ENCODE measurements around the gene SPINK6.

Gene SPINK6

GRCh38 chr5:148224117-148224742 is 21.4 kb downstream of the SPINK6 start:
- DNase-seq (ENCODE audit: low spot score), result no peak

DNA sequence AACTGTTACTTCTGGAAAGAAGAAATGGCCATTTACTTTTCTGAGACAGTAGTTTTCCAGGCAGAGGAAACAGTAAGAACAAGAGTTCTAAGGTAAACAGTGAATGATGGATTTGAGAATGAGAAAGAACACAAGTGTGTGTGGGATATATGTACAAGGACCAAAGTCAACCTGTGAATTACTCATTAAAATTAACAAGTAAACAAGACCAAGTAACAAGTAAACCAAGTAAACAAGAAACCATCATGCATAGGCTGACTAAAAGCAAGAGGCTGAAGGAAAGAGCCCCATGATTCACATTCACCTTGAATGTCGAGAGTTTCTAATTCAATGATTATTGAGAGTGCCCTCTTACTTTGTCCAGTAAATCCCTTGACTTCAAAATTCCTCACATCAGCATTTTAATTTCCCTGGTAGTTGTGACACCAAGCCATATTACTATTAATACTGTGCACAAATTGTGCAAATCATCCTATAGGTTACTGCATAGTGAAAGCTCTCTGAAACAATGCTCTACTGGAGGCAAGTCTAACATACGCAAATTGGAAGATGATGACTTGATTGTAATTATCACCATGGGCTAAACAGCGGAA is 25.6 kb downstream of the SPINK6 start:
- no peak for DNase-seq (ENCODE audit: low spot score)

- DNase-seq (ENCODE audit: low spot score), result no peak
Observed at GRCh38 chr5:148229840-148230239, 27.0 kb downstream of the SPINK6 start.

DNA sequence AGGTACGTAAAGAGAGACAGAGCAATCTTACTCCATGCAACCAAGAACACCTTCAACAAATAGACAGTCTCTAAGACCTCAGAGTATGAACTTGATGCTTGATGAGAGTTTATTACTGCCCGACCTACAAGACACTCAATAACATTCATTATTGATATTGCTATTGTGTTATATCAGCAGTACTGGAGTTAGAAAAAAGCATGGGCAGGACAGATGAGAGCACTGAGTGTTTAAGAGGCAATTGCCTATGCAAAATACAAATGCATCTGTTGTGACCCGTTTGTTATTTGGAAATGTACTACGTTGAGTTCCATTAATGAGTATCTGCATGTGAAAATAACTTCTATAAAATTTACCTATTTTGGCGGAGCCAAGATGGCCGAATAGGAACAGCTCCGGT is 27.4 kb downstream of the SPINK6 start:
- no peak for DNase-seq (ENCODE audit: low spot score)

DNA sequence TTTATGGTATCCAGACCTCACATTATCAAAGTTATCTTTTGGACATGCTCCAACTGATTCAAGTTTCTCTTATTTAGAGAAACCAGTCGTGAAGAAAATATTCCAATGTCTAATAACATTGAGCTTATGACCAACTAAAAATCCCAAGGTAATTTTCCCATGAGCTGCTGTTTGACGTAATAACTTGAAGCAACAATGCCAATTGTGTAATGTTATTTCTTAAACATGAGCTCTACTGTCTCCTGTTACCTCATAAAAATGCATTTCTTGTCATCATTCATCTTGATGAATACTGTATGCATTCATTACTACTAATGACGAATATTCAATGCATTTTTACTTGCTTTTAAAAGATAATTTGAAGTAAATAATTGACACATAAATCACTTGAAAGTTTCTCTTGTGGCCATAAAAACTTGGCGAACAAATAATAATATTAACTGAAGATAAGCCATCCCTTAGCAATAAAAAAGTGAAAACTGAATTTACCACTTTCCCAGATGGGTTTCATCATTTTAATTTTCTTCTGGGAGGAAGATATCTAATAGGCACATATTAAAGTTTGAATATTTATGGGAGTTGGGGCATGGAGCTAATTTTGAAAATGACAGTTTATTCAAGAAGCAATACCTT is 35.1 kb downstream of the SPINK6 start:
- DNase-seq (ENCODE audit: low spot score), result no peak

GRCh38 chr5:148238418-148238794 is 35.6 kb downstream of the SPINK6 start, which contains the start of gene MARCOL:
Gene MARCOL (plus strand): TSS chr5:148238525. CDS start chr5:148238598, 73 bp downstream.
- no peak for DNase-seq (ENCODE audit: low spot score)

GRCh38 chr5:148248894-148249293 is 46.1 kb downstream of the SPINK6 start:
- no peak for DNase-seq (ENCODE audit: low spot score)

DNA sequence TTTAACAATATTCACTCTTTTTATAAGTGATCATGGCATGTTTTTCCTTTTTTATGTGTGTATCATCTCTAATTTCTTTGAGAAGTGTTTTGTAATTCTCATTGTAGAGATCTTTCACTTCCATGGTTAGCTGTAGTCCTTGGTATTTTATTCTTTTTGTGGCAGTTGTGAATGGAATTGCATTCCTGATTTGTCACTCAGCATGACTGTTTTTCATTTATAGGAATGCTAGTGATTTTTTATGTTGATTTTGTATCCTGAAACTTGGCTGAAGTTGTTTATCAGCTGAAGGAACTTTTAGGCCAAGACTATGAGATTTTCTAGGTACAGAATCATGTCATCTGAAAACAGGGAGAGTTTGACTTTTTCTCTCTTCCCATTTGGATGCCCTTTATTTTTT is 52.6 kb downstream of the SPINK6 start:
- DNase-seq (ENCODE audit: low spot score), result no peak

- no peak for DNase-seq (ENCODE audit: low spot score)
Observed at GRCh38 chr5:148259288-148259687, 56.4 kb downstream of the SPINK6 start.

- DNase-seq (ENCODE audit: low spot score), result no peak
Observed at GRCh38 chr5:148261221-148261620, 58.4 kb downstream of the SPINK6 start.
